ENCODE data around the gene MTTP. TPM values are rescaled to one million over a fixed set of nuclear protein-coding genes. Genes with fewer than 3 reads are reported as not detected.

MTTP gene
- total and polyA plus RNA-seq, 4 donors, result 58.4 to 193 (median 83.9) TPM

DNA sequence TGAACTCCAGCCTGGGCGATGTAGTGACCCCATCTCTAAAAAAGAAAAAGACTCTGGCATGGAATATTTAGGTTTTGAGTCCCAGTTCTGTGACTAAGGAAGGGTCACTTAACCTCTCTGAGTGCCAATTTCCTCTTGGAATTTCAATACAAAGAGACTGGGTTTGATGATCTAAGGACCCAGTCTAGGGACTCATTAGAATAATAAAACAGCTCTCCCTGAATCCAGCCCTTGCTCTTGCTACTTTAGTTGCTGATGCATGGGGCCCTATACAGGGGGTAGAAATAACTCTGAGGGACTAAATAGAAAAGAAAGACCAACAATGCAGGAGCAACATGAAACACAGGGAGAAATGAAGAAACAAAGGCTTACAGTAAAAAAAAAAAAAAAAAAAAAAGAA lies 70.4 kb downstream of the MTTP start:
- Histone ChIP-seq H3K27me3 (ENCODE audit: control insufficient read depth in 4 of 4, insufficient read depth in 4 of 4, low read length in 3 of 4) (no peaks in the 10 kb centered on the region), H3K27ac (ENCODE audit: low read depth in 1 of 2, low read length in 2 of 2) (no peak overlapping the region), H3K9me3 (ENCODE audit: control insufficient read depth in 4 of 4, low read length in 3 of 4) (no peaks in the 10 kb centered on the region), H3K9ac (ENCODE audit: low read depth in 1 of 2, low read length in 2 of 2) (no peak overlapping the region), H3K4me1 (ENCODE audit: control insufficient read depth in 4 of 4, insufficient read depth in 4 of 4, low read length in 3 of 4) (peaks cover 0 to 14% (median 6%) of the 10 kb centered on the region in 4 donors), H3K36me3 (ENCODE audit: control insufficient read depth in 4 of 4, insufficient read depth in 3 of 4, low read depth in 1 of 4, low read length in 3 of 4) (no peaks in the 10 kb centered on the region), H3K4me3 (ENCODE audit: low read depth in 1 of 3, low read length in 3 of 3) (no peak overlapping the region)
- WGBS, result 98% methylated on average over 1 of the region's 1 CpG
- TF ChIP-seq FOXA1 (IDR thresholded peaks at IDR 0.05), result no peak
- no peak for TF ChIP-seq RXRA (IDR thresholded peaks at IDR 0.05)
- no peak for TF ChIP-seq NR2F2 (IDR thresholded peaks at IDR 0.05)
- no peak for TF ChIP-seq SP1 (IDR thresholded peaks at IDR 0.05)
- TF ChIP-seq HNF4G (IDR thresholded peaks at IDR 0.05), result no peak
- no peak for TF ChIP-seq JUND (IDR thresholded peaks at IDR 0.05)
- TF ChIP-seq HNF4A (conservative IDR thresholded peaks at IDR 0.05), result no peak
- no peak for TF ChIP-seq RAD21 (IDR thresholded peaks at IDR 0.05)
- no peak for TF ChIP-seq REST (IDR thresholded peaks at IDR 0.05)
- TF ChIP-seq, protein P1, sequence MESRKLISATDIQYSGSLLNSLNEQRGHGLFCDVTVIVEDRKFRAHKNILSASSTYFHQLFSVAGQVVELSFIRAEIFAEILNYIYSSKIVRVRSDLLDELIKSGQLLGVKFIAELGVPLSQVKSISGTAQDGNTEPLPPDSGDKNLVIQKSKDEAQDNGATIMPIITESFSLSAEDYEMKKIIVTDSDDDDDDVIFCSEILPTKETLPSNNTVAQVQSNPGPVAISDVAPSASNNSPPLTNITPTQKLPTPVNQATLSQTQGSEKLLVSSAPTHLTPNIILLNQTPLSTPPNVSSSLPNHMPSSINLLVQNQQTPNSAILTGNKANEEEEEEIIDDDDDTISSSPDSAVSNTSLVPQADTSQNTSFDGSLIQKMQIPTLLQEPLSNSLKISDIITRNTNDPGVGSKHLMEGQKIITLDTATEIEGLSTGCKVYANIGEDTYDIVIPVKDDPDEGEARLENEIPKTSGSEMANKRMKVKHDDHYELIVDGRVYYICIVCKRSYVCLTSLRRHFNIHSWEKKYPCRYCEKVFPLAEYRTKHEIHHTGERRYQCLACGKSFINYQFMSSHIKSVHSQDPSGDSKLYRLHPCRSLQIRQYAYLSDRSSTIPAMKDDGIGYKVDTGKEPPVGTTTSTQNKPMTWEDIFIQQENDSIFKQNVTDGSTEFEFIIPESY (IDR thresholded peaks at IDR 0.05), result no peak
- no peak for TF ChIP-seq FOXA2 (IDR thresholded peaks at IDR 0.05)
- TF ChIP-seq EGR1 (IDR thresholded peaks at IDR 0.05; ENCODE audit: low read depth in 2 of 2), result no peak
- TF ChIP-seq, protein P2, sequence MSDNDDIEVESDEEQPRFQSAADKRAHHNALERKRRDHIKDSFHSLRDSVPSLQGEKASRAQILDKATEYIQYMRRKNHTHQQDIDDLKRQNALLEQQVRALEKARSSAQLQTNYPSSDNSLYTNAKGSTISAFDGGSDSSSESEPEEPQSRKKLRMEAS (IDR thresholded peaks at IDR 0.05), result no peak
- no peak for TF ChIP-seq TAF1 (conservative IDR thresholded peaks at IDR 0.05)
- no peak for TF ChIP-seq YY1 (IDR thresholded peaks at IDR 0.05)
- TF ChIP-seq, protein P3, sequence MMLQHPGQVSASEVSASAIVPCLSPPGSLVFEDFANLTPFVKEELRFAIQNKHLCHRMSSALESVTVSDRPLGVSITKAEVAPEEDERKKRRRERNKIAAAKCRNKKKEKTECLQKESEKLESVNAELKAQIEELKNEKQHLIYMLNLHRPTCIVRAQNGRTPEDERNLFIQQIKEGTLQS (IDR thresholded peaks at IDR 0.05), result no peak
- TF ChIP-seq, protein P4, sequence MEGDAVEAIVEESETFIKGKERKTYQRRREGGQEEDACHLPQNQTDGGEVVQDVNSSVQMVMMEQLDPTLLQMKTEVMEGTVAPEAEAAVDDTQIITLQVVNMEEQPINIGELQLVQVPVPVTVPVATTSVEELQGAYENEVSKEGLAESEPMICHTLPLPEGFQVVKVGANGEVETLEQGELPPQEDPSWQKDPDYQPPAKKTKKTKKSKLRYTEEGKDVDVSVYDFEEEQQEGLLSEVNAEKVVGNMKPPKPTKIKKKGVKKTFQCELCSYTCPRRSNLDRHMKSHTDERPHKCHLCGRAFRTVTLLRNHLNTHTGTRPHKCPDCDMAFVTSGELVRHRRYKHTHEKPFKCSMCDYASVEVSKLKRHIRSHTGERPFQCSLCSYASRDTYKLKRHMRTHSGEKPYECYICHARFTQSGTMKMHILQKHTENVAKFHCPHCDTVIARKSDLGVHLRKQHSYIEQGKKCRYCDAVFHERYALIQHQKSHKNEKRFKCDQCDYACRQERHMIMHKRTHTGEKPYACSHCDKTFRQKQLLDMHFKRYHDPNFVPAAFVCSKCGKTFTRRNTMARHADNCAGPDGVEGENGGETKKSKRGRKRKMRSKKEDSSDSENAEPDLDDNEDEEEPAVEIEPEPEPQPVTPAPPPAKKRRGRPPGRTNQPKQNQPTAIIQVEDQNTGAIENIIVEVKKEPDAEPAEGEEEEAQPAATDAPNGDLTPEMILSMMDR (IDR thresholded peaks at IDR 0.05; ENCODE audit: low read depth, low read length, missing input control), result no peak
- DNase-seq (ENCODE audit: low spot score), result no peak

- Histone ChIP-seq H3K4me3 (ENCODE audit: low read depth in 1 of 3, low read length in 3 of 3) (no peak overlapping the region), H3K27ac (ENCODE audit: low read depth in 1 of 2, low read length in 2 of 2) (no peak overlapping the region), H3K9me3 (ENCODE audit: control insufficient read depth in 4 of 4, low read length in 3 of 4) (no peaks in the 10 kb centered on the region), H3K36me3 (ENCODE audit: control insufficient read depth in 4 of 4, insufficient read depth in 3 of 4, low read depth in 1 of 4, low read length in 3 of 4) (no peaks in the 10 kb centered on the region), H3K27me3 (ENCODE audit: control insufficient read depth in 4 of 4, insufficient read depth in 4 of 4, low read length in 3 of 4) (no peaks in the 10 kb centered on the region), H3K9ac (ENCODE audit: low read depth in 1 of 2, low read length in 2 of 2) (no peak overlapping the region), H3K4me1 (ENCODE audit: control insufficient read depth in 4 of 4, insufficient read depth in 4 of 4, low read length in 3 of 4) (peaks cover 0 to 14% (median 6%) of the 10 kb centered on the region in 4 donors)
- no peak for DNase-seq (ENCODE audit: low spot score)
- TF ChIP-seq, protein P4 (IDR thresholded peaks at IDR 0.05; ENCODE audit: low read depth, low read length, missing input control), result no peak
These were observed 71.0 kb downstream of the MTTP start for GRCh38 chr4:99645638-99646037.

All from liver (tissue), 9 donors.